Stimulated activated CD8-positive, alpha-beta memory T cell treated with anti-CD3 and anti-CD28 coated beads, Interleukin-4, amount 100 ng/mL, for 24 hours (primary cell): ENCODE results near the gene COL19A1.

Source experiments
- DNase-seq: peaks from one replicate; pipeline ENCODE4 v3.0.0-alpha.2; 2020; ENCODE audit warnings: low read depth

COL19A1 gene

DNA sequence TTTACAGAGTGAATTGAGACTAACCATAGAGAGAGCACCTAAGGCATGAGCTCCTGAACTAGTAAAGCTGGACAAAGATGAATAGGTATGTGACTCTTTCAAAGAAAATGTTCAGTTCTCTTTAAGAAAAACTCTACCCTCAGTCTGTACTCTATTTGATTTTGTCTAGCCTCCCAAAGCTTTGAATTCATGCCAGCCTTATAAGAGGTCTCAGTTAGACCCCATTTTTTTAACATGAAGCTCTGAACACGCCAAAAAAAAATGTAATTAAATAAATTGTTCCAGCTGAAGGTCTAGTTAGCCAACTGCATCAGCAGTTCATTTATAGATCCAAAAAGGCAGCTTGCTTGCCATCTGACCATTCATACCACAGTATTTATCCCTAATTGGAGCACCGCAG, 365.0 kb downstream of the COL19A1 start:
- DNase-seq, result no peak

DNA sequence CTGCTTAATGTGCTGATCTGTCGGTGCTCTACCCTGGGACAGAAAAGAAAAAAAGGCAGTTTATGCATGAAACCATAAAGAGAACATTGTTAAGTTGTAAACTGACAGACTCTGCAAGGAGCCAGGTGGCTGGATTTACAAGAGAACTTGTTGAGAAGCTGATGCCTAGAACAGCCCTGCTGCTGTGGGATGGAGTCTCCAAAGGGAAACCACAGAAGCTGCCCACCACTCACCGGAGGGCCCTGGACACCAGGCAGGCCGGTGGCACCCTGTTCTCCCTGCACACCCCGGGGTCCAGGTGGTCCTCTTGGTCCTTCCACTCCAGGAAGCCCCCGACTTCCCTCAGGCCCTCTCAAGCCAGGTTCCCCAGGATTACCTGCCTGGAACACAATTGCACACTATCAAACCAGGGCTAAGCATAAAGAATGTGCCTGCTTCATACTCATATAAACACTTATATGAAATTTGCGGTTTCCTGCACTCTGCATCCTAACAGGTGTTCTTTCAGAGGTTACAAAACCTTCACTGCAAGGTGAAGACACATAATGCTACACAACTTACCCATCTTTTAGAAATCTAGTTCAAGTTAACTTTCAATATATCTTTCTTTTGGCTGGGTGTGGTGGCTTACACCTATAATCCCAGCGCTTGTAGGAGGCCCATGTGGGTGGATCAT, 368.3 kb downstream of the COL19A1 start:
- DNase-seq, result no peak

DNA sequence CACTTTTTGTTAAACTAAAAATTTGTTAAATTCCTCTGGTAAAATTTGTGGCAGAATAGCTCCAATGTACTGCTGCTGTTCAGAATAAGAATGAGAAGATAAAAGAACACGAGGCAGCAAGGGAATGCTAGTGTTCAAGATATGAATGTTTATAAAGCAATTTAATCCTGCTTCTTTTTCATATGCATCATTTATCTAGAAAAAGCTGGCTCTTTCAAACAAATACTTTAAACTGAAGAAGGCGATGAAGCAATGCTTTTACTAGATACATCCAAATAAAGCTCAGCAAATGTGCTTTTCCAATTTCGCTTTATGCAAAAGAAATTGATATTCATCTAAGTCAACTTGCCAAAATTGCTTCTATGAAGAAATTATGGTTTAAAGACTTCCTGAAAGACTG, 370.0 kb downstream of the COL19A1 start:
- no peak for DNase-seq

DNA sequence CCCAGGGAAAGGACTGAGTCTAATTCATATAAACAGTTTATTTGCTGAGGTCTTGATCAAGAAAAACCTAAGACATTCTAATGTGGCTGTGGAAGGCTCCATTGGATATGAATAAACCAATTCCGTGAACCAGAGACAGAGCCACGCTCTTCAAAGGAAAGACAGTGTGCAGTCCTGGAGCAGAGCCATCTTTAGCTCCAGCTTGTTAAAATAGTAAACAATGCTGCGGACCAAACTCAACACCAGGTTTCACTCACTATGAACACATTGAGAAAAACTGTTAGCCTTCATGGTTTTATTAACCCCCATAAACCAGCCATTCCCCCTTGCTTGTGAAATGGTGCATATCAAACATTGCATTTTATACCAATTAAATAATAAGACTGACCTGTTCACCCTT, 374.7 kb downstream of the COL19A1 start:
- no peak for DNase-seq

DNA sequence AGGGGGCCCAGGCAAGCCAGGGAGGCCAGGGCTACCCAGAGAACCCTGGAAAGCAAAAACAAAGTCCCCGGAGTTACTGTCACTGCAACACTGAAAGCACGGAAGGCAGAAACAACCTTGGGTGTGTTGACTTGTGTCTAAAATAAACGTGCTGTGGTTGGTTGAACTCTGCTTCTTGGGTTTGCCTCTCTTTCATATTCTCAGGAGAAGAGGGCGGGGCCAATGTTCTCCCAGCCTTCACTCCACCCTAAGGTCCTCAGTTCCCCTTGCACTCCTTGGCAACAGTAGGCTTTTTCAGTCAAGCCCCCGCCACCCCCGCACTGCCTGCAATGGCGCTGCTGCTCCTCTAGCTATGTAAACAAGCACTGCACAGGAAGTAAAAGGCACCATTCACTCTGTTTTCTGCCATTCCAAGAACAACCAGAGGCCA, 375.6 kb downstream of the COL19A1 start:
- no peak for DNase-seq

DNA sequence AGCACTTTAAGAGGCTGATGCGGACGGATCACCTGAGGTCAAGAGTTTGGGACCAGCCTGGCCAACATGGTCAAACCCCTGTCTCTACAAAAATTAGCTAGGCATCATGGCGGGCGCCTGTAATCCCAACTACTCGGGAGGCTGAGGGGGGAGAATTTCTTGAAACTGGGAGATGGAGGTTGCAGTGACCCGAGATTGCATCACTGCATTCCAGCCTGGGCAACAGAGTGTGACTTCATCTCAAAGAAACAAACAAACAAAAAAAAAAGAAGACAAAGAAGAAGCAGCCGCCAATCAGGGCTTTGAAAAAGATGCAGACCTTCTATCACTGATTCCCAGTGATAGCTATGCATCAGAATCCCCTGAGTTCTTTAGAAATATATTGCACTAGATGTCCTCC, 379.8 kb downstream of the COL19A1 start:
- DNase-seq, result no peak

DNA sequence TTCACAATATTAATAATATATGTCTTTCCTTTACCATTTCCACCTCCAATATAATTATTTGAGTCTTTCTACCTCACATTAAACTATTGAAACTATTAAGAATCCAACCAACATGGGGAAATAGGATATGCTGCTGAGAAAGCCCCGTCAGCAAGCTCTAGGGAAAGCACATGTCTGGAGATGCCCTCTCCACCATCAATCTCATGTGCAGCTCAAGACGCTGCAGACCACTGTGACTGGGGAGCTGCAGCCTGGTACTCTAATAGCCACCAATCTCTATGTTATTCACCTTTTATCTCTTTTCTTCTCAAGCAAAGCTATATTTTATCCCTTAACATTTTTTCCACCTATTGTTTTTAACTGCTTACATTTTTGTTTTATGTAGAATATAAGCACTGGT, 386.2 kb downstream of the COL19A1 start:
- DNase-seq, result no peak

DNA sequence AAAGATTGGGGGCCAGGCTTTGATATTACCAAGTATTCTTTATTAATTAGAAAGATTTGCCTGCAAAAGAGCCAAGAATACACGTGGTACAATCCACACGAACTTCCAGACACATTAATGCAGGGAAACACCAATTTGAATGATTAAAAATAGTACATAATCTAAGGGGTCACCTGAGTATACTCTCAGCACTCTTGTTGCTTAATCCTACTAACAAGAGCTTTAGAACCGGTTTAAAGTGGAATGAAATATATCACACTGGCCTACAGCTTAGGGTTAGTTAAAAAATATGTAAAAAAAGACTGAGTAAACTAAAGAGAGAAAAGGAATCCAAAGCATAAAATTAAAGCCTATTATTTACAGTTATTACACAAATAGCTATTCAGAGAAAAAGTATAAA, 387.6 kb downstream of the COL19A1 start:
- DNase-seq, result no peak

DNA sequence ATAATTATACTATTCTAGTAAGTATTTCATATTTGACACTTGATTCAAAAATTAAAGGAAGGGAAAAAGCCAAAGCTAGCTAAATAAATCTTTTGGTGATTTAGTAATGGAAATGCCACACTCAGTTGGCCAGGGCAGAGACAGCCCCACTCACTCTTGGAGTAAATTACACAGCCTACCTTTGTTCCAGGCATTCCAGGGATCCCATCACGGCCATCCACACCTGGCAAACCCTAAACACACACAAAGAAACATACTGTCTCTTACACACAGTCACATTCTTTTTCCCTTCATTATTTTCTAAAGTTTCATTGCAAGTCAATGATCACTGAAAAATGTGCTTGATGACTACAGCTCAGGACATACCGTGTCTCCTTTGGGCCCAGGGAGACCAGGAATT, 388.4 kb downstream of the COL19A1 start:
- no peak for DNase-seq

DNA sequence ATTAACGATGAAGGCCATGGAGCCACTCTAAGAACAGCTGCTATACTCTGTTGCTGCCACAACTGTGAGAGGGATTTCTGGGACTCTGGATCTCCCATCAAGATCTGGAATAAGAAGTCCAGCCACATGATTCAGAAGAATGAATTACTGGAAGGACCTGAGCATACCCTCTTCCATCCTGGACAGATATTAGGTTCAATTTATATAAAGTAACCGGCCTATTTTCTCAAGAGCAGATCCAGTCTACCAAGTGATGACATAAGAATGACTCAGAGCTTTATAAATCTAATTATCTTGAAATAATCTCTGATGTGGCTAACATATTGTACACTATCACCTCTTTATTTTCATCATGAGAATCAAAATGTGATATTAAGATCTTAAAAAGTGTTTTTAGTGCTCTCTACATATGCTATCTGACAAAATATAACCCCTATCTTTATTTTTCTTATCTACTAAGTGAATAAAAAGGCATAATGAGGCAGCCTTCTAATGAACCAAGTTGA, 391.5 kb downstream of the COL19A1 start:
- no peak for DNase-seq

DNA sequence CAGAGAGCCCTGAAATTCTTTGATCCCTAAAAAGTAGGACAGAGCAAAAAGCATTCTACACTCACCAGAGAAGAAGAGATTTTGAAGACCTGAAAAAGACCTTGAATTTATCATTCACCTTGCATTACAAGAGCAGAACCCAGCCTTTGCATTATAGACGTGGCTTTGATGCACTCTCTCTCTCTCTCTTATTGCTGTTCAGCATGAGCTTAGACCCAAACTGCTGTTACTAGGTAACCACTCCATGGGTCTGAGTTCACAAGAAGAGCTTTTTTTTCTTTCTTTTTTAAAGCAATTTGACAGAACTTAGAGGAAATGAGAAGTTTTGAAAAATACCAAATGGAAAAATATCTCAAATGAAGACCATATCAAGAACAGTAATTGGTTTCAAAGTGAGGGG, 392.1 kb downstream of the COL19A1 start:
- DNase-seq, result no peak
